ENCODE results near the gene ERCC1.
A peak's percentile ranks its signal among the peaks of the same experiment; 100 is the strongest.

Gene ERCC1

DNA sequence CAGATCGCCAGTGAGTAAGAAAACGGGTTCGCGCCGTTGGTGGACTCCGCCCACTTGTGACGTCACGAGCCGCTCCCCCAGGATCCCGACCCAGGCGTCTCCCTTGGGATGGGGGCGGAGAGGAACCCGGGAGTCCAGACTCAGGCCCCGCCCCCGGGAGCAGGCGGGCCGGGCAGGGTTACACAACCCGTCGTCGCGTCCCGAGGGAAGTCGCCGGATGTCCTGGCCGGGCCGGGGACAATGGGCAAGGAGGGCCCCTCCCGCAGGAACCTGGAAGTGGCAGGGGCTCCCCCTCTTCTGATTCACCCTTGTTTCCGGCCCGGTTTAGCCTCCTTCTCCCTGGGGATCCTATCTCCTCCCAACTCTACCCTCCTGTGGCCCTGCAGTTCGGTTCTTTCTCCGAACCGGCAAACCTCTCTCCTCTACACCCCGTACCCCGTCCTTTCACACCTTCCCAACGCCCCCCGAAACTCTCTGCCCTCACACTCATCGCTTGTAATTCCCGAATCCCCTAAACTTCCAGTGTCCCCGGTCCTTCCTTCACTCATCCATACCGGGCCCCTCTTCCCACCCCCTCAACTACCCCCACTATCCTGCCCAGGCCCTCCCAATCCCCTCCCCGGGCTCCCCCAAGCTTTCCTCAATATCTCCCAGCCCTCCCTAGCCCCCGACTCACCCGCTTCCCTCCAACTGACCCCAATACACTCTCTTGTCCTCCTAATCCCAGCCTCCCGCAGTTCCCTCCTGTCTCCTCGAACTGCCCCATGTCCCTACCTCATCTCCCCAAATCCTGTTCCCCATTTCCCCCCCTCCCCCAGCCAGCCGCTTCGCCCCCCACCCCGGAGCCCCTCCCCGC lies 20.0 kb upstream of the ERCC1 start:
- ChIA-PET CTCF (interaction anchor here (0.8 kb wide), 1 partner anchor 35 kb away, joined by 3 read pairs; no protein-coding TSS in a partner anchor), POLR2A (interaction anchor here (0.6 to 1.6 kb wide), 3 partner anchors 24 to 1781 kb away, joined by 3 to 10 read pairs (median 4); partner anchors contain the start of gene FOSB)
- Histone ChIP-seq H3K4me1 (ENCODE audit: control extremely low read depth in 1 of 4, control insufficient read depth in 4 of 4, insufficient read depth in 4 of 4, low read length in 3 of 4) (peaks cover 0 to 35% (median 28%) of the 10 kb centered on the region in 4 experiments), H3K27ac (ENCODE audit: insufficient read depth in 1 of 2, low read depth in 1 of 2, low read length in 2 of 2, poor library complexity in 1 of 2, severe bottlenecking in 2 of 2) (peak overlapping the region; percentile 15 to 83), H3K4me3 (ENCODE audit: control insufficient read depth in 1 of 7, extremely low read depth in 1 of 7, insufficient read depth in 4 of 7, low read depth in 2 of 7, low read length in 6 of 7) (peak overlapping the region in 6 of 7 experiments; percentile 47 to 76 (median 62)), H3K27me3 (replicated peaks in 2 of 5; ENCODE audit: control insufficient read depth in 4 of 5, insufficient read depth in 5 of 5, low read length in 4 of 5) (peaks cover 0 to 12% (median 2%) of the 10 kb centered on the region in 5 experiments), H3K36me3 (ENCODE audit: control insufficient read depth in 4 of 4, insufficient read depth in 4 of 4, low read length in 3 of 4) (no peaks in the 10 kb centered on the region), H3K9me3 (ENCODE audit: control extremely low read depth in 1 of 5, control insufficient read depth in 4 of 5, insufficient read depth in 2 of 5, low read depth in 1 of 5, low read length in 4 of 5) (no peaks in the 10 kb centered on the region)
- WGBS (ENCODE audit: insufficient coverage), result under 1% methylated on average over 37 of the region's 49 CpGs
- peak in 2 of 3 donors; percentile 56 to 64 for DNase-seq

DNA sequence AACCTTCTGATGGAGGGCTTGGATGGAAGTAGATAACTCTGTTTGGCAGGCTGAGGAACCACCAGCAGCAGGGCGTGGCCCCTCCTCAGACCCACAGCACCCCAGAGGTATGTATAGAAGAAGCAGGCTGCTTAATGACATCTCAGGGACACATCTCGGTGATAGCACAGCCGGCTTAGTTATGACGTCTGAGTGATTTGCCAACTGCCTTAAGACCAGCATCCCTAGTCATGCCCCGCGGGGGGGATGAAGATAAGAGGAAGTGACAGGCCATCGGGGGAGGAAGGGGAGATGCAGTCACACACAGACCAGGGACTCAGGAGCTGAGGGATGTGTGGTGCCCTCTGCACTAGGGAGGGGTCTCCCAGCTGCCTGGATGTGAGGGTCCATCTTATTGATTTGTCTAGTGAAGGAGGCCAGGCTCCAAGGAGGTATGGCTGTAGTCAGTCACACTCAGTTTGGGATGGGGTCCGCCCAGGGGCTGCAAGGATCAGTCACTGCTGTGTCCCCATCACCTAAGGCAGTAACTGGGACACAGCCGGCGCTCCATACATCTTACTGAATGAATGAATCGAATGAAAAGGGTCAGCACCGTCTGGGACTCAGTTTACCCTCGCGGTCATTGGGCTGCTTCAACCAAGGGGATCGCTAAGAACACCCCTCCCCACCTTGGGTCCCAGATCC lies 19.2 kb upstream of the ERCC1 start:
- H3K4me3 ChIP-seq (ENCODE audit: control insufficient read depth in 1 of 7, extremely low read depth in 1 of 7, insufficient read depth in 4 of 7, low read depth in 2 of 7, low read length in 6 of 7), result peak overlapping the region in 6 of 7 experiments; percentile 47 to 76 (median 62)
- H3K4me1 ChIP-seq (ENCODE audit: control extremely low read depth in 1 of 4, control insufficient read depth in 4 of 4, insufficient read depth in 4 of 4, low read length in 3 of 4), result peaks cover 0 to 35% (median 28%) of the 10 kb centered on the region in 4 experiments
- peaks cover 0 to 12% (median 2%) of the 10 kb centered on the region in 5 experiments for H3K27me3 ChIP-seq (replicated peaks in 2 of 5; ENCODE audit: control insufficient read depth in 4 of 5, insufficient read depth in 5 of 5, low read length in 4 of 5)
- peak; percentile 83 to 97 (median 97) for DNase-seq
- 6% methylated on average over 14 of the region's 15 CpGs for WGBS (ENCODE audit: insufficient coverage)
- H3K9me3 ChIP-seq (ENCODE audit: control extremely low read depth in 1 of 5, control insufficient read depth in 4 of 5, insufficient read depth in 2 of 5, low read depth in 1 of 5, low read length in 4 of 5), result no peaks in the 10 kb centered on the region
- CTCF ChIA-PET, result interaction anchor here (0.8 kb wide), 1 partner anchor 36 kb away, joined by 3 read pairs; no protein-coding TSS in a partner anchor
- H3K36me3 ChIP-seq (ENCODE audit: control insufficient read depth in 4 of 4, insufficient read depth in 4 of 4, low read length in 3 of 4), result no peaks in the 10 kb centered on the region
- POLR2A ChIA-PET, result interaction anchor here (0.6 to 1.6 kb wide), 3 partner anchors 25 to 1782 kb away, joined by 3 to 10 read pairs (median 4); partner anchors contain the start of gene FOSB
- H3K27ac ChIP-seq (ENCODE audit: insufficient read depth in 1 of 2, low read depth in 1 of 2, low read length in 2 of 2, poor library complexity in 1 of 2, severe bottlenecking in 2 of 2), result peak overlapping the region in 1 of 2 experiments; percentile 34

DNA sequence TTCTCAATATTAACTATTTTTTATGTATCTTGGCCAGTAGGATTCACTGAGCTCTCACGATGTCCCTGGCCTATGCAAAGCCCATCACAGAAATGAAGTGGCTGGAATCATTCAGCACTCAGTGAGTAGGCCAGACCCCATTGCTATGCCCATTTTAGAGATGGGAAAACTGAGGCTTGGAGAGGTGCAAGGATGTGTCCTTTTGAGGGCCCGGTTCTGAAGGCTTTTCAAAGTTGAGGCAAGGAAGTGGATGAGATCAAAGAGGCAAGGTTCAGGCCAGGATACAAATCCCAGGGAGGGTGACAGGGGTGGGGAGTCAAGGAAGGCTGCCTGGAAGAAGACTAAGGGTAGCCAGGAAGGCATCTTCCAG lies 18.7 kb upstream of the ERCC1 start:
- POLR2A ChIA-PET, result interaction anchor here (1.0 to 1.6 kb wide), 2 partner anchors 25 to 27 kb away, joined by 4 to 10 read pairs; partner anchors contain the start of gene FOSB
- peak overlapping the region in 1 of 2 experiments; percentile 34 for H3K27ac ChIP-seq (ENCODE audit: insufficient read depth in 1 of 2, low read depth in 1 of 2, low read length in 2 of 2, poor library complexity in 1 of 2, severe bottlenecking in 2 of 2)

DNA sequence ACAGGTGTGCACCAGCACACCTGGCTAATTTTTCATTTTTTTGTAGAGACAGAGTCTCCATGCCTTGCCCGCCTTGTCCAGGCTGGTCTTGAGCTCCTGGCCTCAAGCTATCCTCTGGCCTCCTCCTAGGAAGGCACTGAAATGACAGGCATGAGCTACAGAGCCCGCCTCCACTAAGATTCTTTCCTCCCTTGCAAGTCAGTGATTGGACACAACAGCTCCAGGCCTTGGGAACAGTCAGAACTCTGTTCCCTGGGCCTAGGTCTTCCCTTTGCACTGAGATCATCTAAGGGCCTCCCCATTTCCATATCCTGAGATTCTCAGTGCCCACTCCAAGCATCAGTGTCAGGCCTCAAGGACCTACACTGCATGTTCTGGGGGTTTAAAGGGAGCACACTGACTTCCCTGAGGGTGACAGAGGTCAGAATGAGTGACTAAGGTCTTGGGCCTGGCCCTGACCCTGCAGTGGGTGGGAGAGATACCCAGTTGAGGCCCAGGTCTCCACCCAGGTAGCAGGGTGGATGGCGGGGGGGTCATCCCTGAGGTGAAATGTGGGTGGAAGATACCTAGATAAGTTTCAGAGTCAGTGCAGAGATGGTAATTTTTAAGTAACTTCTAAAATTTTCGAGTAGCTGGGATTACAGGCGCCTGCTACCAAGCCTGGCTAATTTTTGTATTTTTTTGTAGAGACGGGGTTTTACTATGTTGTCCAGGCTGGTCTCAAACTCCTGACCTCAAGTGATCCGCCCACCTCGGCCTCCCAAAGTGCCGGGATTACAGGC lies 17.3 kb upstream of the ERCC1 start:
- ChIA-PET POLR2A (interaction anchor here (2.5 to 3.4 kb wide), 2 partner anchors 27 to 33 kb away, joined by 36 to 54 read pairs; partner anchors contain the start of gene FOSB), CTCF (interaction anchor here (0.6 to 13.3 kb wide), 13 partner anchors 10 to 54 kb away, joined by 3 to 289 read pairs (median 6); partner anchors contain the start of genes FOSB and PPP1R13L)
- H3K9me3 ChIP-seq (ENCODE audit: control extremely low read depth in 1 of 5, control insufficient read depth in 4 of 5, insufficient read depth in 2 of 5, low read depth in 1 of 5, low read length in 4 of 5), result no peaks in the 10 kb centered on the region
- DNase-seq, result no peak
- peaks cover 0 to 35% (median 28%) of the 10 kb centered on the region in 4 experiments for H3K4me1 ChIP-seq (ENCODE audit: control extremely low read depth in 1 of 4, control insufficient read depth in 4 of 4, insufficient read depth in 4 of 4, low read length in 3 of 4)
- no peak overlapping the region for H3K27ac ChIP-seq (ENCODE audit: insufficient read depth in 1 of 2, low read depth in 1 of 2, low read length in 2 of 2, poor library complexity in 1 of 2, severe bottlenecking in 2 of 2)
- H3K4me3 ChIP-seq (ENCODE audit: control insufficient read depth in 1 of 7, extremely low read depth in 1 of 7, insufficient read depth in 4 of 7, low read depth in 2 of 7, low read length in 6 of 7), result no peak overlapping the region
- 99% methylated on average over 6 of the region's 9 CpGs for WGBS (ENCODE audit: insufficient coverage)
- H3K27me3 ChIP-seq (replicated peaks in 2 of 5; ENCODE audit: control insufficient read depth in 4 of 5, insufficient read depth in 5 of 5, low read length in 4 of 5), result peaks cover 0 to 12% (median 0%) of the 10 kb centered on the region in 5 experiments
- H3K36me3 ChIP-seq (ENCODE audit: control insufficient read depth in 4 of 4, insufficient read depth in 4 of 4, low read length in 3 of 4), result no peaks in the 10 kb centered on the region

More for the DNA sequence above, 18.7 kb upstream of the ERCC1 start:
- Histone ChIP-seq H3K4me1 (ENCODE audit: control extremely low read depth in 1 of 4, control insufficient read depth in 4 of 4, insufficient read depth in 4 of 4, low read length in 3 of 4) (peaks cover 0 to 35% (median 28%) of the 10 kb centered on the region in 4 experiments), H3K36me3 (ENCODE audit: control insufficient read depth in 4 of 4, insufficient read depth in 4 of 4, low read length in 3 of 4) (no peaks in the 10 kb centered on the region), H3K9me3 (ENCODE audit: control extremely low read depth in 1 of 5, control insufficient read depth in 4 of 5, insufficient read depth in 2 of 5, low read depth in 1 of 5, low read length in 4 of 5) (no peaks in the 10 kb centered on the region), H3K4me3 (ENCODE audit: control insufficient read depth in 1 of 7, extremely low read depth in 1 of 7, insufficient read depth in 4 of 7, low read depth in 2 of 7, low read length in 6 of 7) (peak overlapping the region in 2 of 7 experiments; percentile 75 to 76), H3K27me3 (replicated peaks in 2 of 5; ENCODE audit: control insufficient read depth in 4 of 5, insufficient read depth in 5 of 5, low read length in 4 of 5) (peaks cover 0 to 12% (median 0%) of the 10 kb centered on the region in 5 experiments)
- no peak for DNase-seq
- CTCF ChIA-PET, result interaction anchor here (1.2 to 13.3 kb wide), 2 partner anchors 9 to 35 kb away, joined by 3 to 289 read pairs; no protein-coding TSS in a partner anchor
- 60% methylated on average over 1 of the region's 2 CpGs for WGBS (ENCODE audit: insufficient coverage)

DNA sequence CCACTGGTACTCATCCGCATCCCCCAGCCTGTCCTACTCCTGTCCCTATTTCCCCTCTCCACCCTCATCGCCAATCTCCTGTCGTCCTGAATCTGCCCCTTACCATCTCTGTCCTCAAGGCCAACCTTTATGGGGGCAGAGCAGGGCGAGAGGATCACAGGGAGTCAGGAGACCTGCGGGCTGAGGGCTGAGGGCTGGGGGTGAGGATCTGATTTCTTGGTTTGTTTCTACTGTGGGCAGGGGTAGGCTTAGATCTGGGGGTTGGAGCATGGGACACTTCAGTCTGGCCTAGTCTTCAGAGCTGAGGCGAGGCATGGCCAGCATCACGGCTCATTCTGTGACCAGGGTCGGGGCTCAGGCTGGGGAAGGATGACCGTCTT lies 16.5 kb upstream of the ERCC1 start:
- Histone ChIP-seq H3K36me3 (ENCODE audit: control insufficient read depth in 4 of 4, insufficient read depth in 4 of 4, low read length in 3 of 4) (no peaks in the 10 kb centered on the region), H3K4me1 (ENCODE audit: control extremely low read depth in 1 of 4, control insufficient read depth in 4 of 4, insufficient read depth in 4 of 4, low read length in 3 of 4) (peaks cover 0 to 35% (median 28%) of the 10 kb centered on the region in 4 experiments), H3K27me3 (replicated peaks in 2 of 5; ENCODE audit: control insufficient read depth in 4 of 5, insufficient read depth in 5 of 5, low read length in 4 of 5) (peaks cover 0 to 12% (median 0%) of the 10 kb centered on the region in 5 experiments), H3K9me3 (ENCODE audit: control extremely low read depth in 1 of 5, control insufficient read depth in 4 of 5, insufficient read depth in 2 of 5, low read depth in 1 of 5, low read length in 4 of 5) (no peaks in the 10 kb centered on the region), H3K4me3 (ENCODE audit: control insufficient read depth in 1 of 7, extremely low read depth in 1 of 7, insufficient read depth in 4 of 7, low read depth in 2 of 7, low read length in 6 of 7) (peak overlapping the region in 5 of 7 experiments; percentile 38 to 77 (median 67)), H3K27ac (ENCODE audit: insufficient read depth in 1 of 2, low read depth in 1 of 2, low read length in 2 of 2, poor library complexity in 1 of 2, severe bottlenecking in 2 of 2) (peak overlapping the region in 1 of 2 experiments; percentile 43)
- DNase-seq, result no peak
- 86% methylated on average over 6 of the region's 9 CpGs for WGBS (ENCODE audit: insufficient coverage)
- ChIA-PET CTCF (interaction anchor here (1.0 to 13.3 kb wide), 23 partner anchors 9 to 128 kb away, joined by 3 to 289 read pairs (median 5); partner anchors contain the start of genes FOSB, PPM1N and PPP1R13L), POLR2A (interaction anchor here (1.0 to 3.4 kb wide), 5 partner anchors 10 to 38 kb away, joined by 4 to 54 read pairs (median 29); partner anchors contain the start of gene FOSB)

All from common myeloid progenitor, CD34-positive (primary cell).